NCI-H1436 (cell line): ENCODE measurements around the gene CHRM3.

Experiments used
- DNase-seq: peaks from one replicate; lab custom pipeline; 2025; lab: John Stamatoyannopoulos, UW

Gene CHRM3

DNA sequence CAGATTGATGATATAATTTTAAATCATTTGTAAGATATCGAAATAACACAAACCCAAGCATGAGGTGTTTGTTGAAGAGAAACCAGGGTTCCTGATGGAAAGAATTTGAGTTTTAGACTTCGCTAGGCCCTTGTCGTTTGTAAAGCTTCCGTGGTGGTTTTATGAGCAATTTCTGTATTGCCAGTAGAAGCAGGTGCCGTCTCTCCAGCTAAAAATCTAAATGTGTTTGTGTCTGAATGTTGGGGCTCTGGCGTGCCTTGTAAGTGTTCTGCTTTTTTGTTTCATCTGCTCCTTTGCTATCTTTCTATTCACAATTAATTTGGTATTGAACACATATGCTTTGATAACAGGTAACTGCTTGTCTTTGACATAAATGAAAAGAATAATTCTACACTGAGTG is 27.5 kb downstream of the CHRM3 start:
- DNase-seq: no peak

- no peak for DNase-seq
Measured at GRCh38 chr1:239417221-239417620, 30.9 kb downstream of the CHRM3 start.

DNA sequence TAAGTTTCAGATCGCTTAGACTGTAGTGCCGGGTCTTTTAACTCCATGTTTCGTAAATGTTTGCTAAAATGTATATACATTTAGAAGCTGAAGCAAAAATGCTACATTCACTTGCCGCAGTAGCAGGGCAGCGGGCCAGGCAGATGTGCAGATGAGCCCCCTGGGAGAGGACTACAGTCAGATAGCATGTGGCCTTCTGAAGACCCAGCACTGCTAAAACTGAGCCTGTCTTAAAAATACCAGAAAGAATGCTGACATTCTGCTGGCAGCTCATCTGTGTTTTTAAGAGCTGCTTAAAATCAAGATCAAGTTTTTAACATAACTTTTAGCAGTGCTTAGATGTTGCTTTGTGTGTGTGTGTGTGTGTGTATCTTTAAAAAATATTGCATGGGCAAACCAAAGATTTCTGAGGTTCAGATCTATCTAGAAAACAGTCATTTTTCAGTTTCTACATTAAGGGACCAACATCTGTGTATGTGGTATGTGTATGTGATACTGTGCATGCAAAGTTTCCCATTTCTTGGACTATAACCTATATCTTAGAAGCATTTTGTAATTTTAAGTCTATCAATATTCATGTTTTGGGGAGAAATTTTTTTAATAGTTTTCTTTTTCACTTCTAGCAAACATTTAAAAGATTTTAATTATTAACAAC is 31.7 kb downstream of the CHRM3 start:
- DNase-seq: no peak

- DNase-seq: no peak
Measured at GRCh38 chr1:239418681-239419080, 32.3 kb downstream of the CHRM3 start.

- DNase-seq: peak; percentile 40
Measured at GRCh38 chr1:239421811-239422210, 35.4 kb downstream of the CHRM3 start.

DNA sequence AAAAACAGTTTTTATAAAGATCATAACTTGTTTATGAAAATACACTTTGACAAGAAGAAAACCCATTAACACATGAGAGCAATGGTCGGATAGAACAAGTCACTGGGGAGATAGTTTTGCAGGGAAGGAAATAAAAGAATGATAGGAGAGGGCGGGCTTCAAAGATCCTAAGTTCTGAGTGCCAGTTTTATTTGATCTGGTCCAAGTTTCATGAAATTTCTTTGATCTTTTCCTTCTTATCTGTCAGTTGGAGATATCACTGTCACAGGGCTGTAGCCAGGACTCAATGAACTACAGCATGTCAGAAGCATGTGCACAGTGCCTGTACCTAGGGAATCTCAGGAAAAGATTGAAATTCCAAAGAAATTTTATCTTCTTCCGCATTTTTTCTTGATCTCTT is 36.5 kb downstream of the CHRM3 start:
- no peak for DNase-seq

- no peak for DNase-seq
Measured at GRCh38 chr1:239426821-239427475, 40.6 kb downstream of the CHRM3 start.

GRCh38 chr1:239427712-239428111 is 41.3 kb downstream of the CHRM3 start:
- no peak for DNase-seq

DNA sequence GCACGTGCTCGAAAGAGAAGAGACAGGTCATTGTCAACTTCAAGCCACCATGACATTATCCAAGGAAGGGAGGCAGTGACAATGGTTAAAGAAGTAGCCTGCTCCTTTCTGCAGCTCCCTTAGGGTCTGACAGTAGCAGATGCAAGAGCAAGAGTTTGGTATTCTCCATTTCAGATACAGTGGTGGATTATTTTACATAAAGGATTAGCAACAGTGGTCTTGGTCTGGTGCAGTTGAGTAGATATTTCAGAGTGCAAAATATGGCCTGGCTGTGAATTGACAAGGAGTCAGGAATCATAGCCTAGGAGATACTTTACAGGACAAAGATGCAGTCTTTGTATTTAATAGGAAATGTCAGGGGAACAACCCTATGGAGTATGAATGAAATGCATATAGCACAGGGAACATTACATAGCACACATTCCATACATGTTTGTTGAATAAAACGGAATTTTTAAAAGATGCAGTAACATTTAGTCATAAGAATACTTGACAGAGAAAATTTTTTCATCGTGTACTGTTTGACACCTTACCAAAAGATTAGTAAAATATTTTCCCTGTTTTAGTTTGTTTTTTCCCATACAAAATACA is 41.8 kb downstream of the CHRM3 start:
- no peak for DNase-seq

- DNase-seq: no peak
Measured at GRCh38 chr1:239429163-239429562, 42.8 kb downstream of the CHRM3 start.

- DNase-seq: no peak
Measured at GRCh38 chr1:239432255-239432654, 45.9 kb downstream of the CHRM3 start.

DNA sequence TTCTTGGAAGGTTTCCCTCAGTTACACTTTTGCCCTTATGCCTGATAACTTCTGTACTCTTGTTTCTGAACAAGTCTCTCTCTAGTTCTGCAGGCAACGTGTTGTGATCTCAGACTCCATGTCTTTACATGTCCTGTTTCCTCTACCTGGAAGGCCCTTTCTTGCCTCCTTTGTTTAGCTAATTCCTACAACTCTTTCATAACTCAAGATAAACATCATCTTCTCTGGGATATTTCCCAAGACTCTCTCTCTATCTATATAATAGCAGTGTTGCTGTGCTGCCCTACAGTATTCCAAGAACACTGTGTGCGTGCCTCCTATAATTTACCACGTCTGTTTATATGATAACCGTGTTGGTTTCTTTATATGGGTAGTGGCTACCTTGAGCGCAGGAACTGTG is 47.8 kb downstream of the CHRM3 start:
- no peak for DNase-seq
